ENCODE results near the gene EXOC5.
"Not testable (repeated sequence)": the region's sequence is repeated elsewhere in the genome, so short reads cannot be mapped to it uniquely, and the experiment has no call there.

Gene EXOC5

DNA sequence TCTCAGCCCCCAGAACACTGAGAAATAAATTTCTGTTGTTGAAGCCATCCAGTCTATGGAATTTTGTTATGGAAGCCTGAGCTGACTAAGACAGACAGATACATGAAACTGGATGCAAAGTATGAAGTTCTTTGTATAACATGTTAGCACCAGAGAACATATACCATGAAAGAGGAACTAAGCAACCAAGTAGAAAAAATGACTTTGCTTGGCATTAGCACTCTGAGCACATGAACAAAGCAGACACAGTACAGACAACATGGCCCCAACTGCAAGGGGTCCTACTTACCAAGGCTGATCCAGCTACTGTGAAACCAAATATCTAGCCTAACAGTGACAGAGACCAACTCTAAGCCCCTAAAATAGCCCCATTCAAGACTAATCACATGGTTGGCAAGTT, 13.8 kb downstream of the EXOC5 start:
- DNase-seq = no peak

DNA sequence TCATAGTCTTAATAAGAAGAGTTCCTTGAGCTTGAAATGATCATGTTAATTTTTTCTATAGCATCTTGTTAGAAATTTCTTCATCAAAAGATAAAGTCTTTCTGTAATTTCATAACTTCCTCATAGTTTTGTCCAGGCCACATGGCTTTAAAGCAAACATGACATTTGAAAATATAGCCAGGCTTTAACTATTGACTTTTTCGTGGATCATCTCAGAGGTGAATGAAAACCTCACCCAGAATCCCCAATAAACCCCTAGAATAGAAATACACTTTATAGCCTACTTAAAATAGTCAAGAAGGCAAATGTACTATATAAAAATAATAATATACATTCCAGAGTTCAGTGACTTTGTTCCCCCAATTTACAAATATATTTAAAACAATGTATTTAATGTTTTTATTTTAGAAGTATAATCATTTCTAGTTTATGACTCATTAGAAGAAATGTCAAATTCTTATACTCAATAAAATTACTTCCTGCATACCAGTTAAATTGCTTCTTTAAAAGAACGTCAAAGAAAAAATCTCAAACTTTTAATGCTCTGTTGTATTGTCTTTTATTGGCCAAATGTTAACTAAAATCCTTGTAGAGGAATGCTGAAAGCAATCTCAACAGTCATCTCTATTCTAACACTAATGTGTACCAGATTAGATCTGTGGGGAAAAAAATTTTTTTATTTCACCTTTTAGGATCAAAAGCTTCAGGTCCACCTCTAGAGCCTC, 21.6 kb downstream of the EXOC5 start:
- DNase-seq = no peak

DNA sequence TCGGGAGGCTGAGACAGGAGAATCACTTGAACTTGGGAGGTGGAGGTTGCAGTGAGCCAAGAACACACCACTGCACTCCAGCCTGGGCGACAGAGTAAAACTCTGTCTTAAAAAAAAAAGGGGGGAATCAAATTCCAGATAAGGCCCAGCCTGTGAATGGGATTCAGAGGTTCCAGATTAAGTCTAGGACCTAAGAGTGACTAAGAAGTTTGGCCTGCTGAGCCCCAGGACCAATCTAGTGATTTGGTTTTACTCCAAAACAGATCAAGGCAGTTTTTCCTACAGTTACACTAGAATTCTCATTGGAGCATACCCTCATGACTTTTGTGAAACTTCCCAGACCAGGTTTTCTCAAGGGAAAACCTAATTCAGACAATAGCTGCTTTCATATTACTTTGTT, 22.8 kb downstream of the EXOC5 start:
- no peak for DNase-seq

DNA sequence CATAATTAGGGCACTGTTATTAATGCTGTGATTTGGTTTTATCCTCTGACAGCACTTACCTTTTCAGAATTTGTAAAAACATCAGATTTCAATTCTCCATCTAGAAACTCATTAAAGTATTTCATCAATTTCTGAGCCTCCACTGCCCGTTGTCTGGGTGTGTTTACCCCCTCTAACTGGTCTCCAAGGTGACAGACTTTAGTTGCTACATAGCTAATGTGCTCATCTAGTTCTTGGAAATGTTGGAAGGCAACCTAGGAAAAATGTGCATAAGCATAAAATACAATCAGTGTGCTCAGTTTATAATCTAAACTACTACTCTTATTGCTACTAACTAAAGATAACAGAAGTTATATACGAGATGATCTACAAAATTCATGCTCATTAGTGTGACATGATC, 24.6 kb downstream of the EXOC5 start:
- DNase-seq = no peak

DNA sequence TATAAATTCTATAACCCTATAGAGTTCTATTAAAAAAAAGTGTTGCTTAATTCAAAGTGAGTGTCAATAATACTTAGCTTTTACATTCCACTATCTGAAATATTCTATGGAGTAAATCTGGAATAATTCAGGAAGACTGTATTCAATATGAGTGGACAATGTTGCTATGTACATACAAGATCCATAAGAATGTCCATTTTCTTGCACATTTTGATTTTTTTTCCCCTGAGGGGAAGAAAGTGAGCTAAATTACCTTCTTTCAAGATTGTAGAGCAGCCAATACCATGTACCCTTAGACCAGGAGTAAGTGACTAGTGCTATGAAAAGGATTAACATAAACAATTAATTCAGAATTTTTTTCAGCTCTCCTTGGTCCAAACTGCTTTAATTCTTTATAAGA, 25.4 kb downstream of the EXOC5 start:
- DNase-seq = no peak

DNA sequence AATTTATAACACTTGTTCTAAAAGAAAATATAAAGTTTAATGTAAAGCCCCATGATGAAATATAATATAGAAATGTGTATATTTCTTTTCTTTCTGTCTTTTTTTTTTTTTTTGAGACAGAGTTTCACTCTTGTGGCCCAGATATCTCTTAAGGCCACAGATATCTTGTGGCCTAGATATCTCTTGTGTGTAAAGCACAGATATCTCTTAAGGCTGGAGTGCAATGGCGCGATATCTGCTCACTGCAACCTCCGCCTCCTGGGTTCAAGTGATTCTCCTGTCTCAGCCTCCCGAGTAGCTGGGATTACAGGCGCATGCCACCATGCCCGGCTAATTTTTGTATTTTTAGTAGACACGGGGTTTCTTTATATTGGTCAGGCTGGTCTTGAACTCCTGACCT, 28.6 kb downstream of the EXOC5 start:
- not testable (repeated sequence) for DNase-seq

DNA sequence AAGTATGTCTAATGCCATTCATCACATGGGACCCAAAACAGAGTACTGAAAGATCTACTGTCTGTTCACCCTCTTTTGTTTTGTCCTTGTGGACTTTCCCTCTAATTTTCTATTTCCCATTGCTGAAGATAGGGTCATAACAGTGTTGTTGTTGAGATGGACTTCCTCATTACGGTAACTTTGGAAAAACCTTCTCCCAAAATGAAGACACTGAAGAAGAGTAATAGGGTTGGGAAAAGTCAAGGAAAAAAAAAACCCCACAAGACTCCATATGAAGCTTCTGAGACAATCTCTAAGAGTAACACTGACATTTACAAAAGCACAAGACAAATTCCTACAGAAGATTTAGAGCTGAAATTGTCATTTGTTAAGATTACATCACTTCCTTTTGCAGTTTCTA, 36.7 kb downstream of the EXOC5 start:
- DNase-seq = no peak

DNA sequence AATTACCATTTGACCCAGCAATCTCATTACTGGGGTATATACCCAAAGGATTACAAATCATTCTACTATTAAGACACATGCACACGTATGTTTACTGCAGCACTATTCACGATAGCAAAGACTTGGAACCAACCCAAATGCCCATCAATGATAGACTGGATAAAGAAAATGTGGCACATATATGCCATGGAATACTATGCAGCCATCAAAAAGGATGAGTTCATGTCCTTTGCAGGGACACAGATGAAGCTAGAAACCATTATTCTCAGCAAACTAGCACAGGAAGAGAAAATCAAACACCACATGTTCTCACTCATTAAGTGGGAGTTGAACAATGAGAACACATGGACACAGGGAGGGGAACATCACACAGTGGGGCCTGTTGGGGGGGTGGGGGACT, 40.4 kb downstream of the EXOC5 start:
- DNase-seq = not testable (repeated sequence)

DNA sequence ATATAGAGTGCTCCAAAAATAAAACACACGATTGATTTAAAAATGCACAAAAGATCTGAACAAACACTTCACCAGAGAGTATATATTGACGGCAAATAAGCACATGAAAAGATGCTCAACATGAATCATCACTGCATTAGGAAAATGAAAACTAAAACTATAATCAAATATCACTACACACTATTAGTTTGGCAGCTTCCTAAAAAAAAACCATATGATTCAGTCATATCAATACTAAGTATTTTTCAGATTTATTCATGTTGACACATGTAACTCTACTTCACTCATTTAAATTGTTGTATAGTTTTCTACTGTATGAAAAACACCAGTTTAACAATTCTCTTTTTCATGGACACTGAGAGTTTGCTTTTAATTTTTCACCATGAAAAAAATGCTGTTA, 41.6 kb downstream of the EXOC5 start:
- DNase-seq = no peak

DNA sequence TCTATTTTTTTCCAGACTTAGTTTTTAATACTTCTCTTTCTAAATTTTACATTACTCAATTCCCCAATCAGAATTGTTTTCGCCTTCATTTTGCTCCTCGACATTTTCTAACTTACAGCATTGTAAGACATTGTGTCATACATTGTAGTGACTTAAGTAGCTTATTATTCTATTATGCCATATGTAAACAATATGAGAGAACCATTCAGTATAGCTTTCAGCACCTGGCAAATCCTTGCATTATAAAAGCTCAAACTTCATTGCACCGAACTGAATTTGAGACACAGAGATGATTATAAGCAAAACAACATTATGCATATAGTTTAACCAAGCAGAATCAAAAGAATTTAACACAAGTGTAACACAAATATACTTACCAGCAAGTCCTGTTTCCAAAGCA, 46.8 kb downstream of the EXOC5 start:
- DNase-seq = no peak

DNA sequence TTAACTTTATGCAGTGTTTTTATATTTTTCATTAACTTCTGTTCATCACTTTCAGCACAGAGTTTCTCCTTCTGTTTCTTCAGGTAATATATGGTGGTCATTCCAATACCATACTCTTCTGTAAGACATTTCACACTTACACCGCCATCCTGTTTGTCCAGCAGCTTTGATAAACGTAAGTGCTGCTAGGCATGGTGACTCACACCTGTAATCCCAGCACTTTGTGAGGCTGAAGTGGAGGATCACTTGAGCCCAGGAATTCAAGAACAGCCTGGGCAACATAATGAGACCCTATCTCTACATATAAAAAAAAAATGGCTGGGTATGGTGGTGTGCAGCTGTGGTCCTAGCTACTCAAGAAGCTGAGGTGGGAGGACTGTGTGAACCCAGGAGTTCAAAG, 55.8 kb downstream of the EXOC5 start:
- no peak for DNase-seq

DNA sequence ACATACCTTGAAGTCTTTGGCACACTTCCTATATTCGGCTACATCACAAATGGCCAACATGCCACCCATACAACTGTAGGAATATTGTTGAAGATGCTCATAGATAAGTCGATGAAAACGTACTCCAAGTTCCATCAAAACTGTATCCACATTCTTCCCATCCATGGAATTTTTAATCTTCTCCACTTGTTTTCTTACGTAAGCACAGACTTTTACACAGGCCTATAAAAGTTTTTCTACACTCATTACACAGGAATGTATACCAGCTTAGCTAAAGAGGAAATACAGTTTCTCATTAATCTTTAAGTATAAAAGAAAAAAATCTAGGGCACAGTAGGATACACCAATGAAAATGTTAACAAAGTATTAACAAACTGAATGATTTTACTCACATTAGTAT, 59.1 kb downstream of the EXOC5 start:
- no peak for DNase-seq

DNA sequence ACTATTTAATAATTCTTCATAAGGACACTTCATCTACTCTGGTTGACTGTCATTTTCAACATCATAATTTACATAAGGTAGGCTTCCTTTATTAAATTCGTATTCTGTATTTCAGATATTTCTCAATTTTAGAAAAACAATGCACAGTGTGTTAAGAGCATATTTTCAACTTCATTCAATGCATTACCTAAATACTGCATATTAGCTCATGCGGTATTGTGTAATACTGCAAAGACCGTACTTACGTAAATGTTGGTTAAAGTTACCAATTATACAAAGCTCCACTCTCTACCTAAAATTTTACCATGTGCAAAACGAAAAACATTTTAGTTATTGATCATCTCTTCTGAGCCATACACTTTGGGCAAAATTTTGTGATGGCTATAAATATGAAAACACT, 62.8 kb downstream of the EXOC5 start:
- no peak for DNase-seq

DNA sequence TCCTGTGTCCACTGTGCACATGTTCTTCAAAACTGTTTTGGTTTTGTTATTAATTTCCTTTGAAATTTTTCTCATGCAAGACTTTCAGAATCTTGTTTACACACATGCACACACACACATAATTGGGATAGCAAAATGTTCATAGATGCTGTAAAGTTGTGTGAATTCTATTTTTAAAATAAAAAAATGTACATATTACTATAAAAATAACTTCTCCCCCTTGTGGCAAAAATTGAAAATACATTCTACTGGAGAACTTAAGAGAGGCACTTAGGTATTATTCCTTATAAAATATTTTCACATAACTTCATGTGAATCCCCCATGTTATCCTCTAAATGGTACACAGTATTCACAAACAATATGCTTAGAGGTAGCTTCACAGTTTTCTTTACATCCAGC, 66.0 kb downstream of the EXOC5 start:
- not testable (repeated sequence) for DNase-seq

DNA sequence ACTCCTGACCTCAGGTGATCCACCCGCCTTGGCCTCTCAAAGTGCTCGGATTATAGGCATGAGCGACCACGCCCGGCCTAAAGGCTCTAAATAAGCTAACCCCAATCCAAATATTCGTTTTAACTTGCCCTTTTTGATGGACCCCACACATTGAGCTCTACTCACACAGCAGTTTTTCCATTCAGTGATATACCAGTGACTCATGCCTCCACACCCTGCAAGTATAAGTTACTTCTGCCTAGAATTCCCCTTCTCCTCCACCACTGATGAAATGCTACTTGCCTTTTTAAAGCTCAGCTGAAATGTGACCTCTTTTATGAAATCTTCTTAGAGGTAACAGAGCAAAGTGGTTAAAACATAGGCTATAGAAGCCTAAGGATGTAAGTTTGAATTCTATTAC, 68.8 kb downstream of the EXOC5 start:
- no peak for DNase-seq

DNA sequence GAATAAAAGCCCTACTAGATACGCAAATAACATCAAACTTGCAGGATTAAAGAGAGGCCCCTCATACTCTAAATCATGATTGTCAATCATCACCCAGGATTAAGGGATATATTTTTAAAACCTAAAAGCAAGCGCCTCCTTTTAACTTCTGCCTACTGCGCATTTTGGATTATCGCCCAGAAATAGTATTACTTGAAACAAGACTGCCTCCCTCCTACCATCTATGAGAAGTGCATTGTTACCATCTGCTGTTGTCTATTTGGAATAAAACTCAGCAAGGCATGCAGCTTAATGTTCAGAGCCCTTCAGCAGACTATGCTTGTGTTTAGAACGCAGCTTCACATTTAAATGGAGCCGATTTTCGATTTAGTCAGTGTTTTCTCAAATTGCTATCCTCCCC, 79.6 kb downstream of the EXOC5 start:
- no peak for DNase-seq

DNA sequence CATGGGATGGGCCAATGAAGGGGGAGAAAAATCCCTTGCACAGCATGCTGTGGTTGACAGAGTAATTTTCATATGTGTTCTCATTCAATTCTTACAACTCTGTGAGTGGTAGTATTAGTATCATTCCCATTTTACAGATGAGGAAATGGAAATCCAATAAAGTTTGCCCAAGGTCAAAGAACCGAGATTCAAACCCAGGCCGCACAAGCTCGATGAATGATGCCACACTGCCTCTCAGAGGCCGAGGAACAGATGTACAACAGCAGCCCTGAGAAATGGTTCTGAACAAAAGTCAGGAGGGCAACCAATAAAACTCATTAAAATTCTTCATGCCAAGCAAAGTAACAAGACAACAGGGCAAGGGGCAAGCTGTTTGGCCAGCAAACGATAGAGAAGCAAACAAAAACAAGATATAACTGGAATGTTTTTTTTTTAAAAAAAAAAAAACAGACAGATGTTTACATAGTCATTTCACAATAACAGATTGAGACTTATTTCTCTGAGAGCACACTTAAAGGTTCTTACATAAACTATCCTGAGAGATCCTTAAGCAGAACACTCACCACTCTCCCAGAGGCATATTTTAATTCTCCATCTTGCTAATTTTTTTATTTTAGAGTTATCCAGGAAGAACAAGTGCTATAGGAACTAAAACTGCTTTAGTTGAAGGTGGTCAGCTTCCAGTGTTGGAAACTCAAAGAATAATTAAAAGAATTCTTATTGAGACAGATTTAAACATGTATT, 85.8 kb downstream of the EXOC5 start:
- no peak for DNase-seq

DNA sequence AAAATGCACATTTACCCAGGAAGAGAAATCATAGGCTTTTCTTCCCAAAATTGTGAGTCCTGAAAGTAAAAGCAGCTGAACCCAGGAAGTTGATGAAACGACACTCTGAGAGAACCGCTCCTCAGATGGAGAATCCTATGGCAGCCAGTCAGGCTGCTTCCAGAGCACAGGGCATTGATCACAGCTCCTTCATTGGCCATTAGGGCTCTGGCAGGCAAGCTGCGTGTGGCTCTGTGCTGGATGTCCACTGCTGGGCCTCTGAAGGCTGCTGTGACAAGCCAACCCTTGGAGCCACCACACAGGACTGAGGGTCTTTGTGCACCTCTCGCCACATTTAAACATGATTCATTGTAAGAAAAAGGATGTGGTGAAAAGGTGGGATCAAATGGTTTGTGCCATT, 89.4 kb downstream of the EXOC5 start:
- DNase-seq = no peak

DNA sequence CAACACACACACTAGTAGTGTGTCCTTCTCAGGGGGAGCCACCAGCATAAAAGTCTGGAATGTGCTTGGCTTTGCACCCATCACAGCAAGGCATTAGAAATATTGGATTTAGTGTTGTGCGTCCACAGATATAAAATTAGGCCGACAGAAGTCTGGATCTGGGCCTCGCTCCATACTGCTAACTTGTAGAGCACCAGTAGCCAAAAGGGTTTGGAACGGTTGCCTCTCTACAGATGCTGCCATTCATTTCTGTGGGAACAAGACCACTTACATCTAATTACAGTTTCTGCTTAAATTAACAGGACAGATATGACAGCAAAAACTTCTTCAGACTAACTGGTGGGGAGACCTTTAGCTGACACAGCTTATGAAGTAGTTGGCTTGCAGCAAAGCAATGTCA, 94.2 kb downstream of the EXOC5 start:
- no peak for DNase-seq

DNA sequence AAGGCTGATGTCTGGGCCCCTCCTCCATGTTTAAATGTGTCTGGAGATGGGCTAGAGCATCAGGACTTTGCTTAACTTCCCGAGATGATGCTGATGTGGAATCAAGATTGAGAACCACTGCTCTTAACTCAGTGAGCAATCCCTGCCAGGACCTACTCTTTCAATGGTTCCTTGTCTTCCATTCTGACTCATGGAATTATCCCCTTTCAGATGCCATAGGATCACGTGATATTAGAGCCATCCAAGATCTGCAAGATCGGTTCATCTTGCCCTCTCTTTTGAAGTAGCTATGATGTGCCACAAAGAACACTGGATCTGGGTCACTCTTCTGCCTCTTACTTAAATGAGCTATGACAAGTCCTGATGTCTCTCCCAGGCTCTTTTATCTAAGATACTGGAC, 96.8 kb downstream of the EXOC5 start:
- DNase-seq = no peak

DNA sequence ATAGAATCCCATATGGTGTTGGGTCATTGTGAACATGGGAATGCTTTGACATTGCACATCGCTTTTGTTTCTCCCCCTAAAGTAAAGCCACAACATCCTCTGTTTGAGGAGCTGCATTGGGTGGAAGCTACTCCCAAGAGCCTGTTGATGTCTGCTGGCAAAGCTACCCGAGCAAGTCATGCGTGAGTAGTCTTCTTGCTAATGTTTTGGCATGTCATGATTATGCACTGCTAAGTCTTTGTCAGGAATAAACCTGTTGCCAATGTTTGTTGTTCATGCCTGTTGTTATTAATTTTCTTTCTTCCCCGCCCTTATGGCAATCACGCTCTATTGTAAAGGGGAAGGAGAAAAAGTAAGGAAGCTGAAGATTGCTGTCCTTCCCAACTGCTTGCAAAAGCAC, 97.3 kb downstream of the EXOC5 start:
- DNase-seq = no peak

DNA sequence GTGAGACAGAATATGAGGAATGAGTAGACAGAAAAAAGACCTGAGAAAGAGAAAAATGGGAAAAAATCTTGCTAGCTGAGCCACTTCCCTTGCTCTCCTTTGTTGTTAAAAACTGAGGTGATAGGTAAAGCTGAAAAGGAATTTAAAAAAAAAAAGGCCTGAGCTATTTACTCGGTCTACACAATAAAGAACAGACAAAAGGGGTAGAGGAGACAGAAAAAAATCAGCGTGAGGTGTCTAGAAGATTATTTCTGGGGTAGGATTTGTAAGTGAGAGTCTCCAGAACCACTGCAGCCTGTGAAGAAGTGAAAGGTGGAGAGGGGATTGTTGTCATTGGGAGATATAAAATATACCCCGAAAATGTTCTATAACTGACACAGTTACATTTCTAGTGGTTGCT, 98.8 kb downstream of the EXOC5 start:
- no peak for DNase-seq

DNA sequence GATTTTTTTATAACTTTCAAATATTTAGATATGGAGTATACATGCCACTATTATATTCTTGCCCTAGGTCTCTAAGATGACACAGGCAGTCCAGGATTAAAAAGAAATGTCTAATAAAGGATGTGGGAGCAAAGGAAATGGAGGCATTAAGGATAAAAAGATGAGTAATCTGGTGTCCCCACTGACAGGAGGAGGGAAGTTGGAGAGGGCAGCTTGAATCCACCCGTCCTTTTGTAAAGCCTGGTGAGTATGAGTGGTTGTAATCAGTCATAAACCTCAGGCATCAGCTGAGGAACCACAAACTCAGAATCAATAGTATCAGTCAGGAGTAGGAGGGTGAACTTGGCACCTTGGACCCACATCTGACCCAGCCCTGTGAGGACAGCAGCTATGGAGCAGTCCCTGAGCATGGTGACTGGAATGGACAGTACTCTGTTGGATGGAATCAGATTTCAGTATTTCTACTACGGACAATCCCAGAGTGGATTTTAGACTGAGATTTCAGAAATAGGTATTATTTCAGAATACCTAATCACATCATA, 100.5 kb downstream of the EXOC5 start:
- no peak for DNase-seq

DNA sequence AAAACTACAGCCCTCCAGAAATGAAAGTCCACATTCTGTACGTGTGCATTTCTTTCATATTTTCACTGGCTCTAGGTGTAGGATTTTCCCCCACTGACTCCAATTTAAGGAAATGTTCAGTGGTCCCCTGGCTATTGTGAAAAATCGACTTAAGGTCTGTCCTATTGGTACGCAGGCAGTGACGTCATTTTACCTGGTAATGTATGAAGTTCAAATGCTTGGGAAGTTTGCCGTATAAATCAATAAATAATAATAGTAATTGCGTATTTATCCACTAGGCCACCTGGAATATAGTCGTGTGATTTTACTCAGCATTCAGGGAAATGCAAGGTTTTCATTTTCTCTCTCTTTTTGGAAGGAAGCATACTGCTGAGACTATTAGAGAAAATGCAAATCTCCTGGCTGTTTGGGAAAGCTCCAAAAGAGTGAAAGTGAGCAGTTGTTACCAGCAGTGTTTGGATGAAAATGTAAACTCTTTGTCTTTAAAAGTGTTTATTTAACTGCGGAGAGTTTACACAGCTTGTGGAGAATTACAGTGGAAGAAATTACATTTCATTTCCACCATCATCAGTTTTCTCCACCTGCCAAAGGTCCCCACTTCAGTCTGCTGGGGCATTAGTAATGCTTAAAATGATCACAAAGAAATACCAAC, 107.0 kb downstream of the EXOC5 start:
- no peak for DNase-seq
